ENCODE data around the gene NTMT1.

DNA sequence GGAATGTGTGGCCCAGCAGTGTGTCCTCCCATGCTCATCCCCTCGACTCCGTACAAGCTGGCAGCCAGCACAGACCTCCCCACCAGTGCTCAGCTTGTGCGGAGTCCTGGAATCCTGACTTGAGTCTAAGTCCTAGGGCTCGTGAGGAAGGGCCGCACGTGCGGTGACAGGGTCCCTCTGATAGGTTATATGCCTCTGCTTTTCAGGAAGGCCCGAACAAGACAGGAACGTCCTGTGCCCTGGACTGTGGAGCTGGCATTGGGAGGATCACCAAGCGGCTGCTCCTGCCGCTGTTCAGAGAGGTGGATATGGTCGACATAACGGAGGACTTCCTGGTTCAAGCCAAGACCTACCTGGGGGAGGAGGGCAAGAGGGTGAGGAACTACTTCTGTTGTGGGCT, 7.9 kb downstream of the NTMT1 start:
- TF ChIP-seq CTCF (IDR thresholded peaks at IDR 0.05 in 2 of 3, conservative IDR thresholded peaks at IDR 0.05 in 1 of 3; ENCODE audit: control insufficient read depth in 2 of 3, extremely low read depth in 1 of 3, insufficient read depth in 1 of 3, low read depth in 3 of 3, low read length in 3 of 3) (no peak), POLR2AphosphoS2 (IDR thresholded peaks at IDR 0.05; ENCODE audit: low read depth, low read length) (no peak), ZBTB11 (CRISPR knock-in tag; IDR thresholded peaks at IDR 0.05) (no peak), POLR2A (IDR thresholded peaks at IDR 0.05; ENCODE audit: low read depth, low read length) (no peak), SREBF1 (IDR thresholded peaks at IDR 0.05; ENCODE audit: low read length) (no peak), TCF7 (IDR thresholded peaks at IDR 0.05; ENCODE audit: borderline replicate concordance) (no peak), KAT2A (conservative IDR thresholded peaks at IDR 0.05; ENCODE audit: control insufficient read depth, low read depth, low read length) (no peak)
- TF ChIP-seq, protein P1, sequence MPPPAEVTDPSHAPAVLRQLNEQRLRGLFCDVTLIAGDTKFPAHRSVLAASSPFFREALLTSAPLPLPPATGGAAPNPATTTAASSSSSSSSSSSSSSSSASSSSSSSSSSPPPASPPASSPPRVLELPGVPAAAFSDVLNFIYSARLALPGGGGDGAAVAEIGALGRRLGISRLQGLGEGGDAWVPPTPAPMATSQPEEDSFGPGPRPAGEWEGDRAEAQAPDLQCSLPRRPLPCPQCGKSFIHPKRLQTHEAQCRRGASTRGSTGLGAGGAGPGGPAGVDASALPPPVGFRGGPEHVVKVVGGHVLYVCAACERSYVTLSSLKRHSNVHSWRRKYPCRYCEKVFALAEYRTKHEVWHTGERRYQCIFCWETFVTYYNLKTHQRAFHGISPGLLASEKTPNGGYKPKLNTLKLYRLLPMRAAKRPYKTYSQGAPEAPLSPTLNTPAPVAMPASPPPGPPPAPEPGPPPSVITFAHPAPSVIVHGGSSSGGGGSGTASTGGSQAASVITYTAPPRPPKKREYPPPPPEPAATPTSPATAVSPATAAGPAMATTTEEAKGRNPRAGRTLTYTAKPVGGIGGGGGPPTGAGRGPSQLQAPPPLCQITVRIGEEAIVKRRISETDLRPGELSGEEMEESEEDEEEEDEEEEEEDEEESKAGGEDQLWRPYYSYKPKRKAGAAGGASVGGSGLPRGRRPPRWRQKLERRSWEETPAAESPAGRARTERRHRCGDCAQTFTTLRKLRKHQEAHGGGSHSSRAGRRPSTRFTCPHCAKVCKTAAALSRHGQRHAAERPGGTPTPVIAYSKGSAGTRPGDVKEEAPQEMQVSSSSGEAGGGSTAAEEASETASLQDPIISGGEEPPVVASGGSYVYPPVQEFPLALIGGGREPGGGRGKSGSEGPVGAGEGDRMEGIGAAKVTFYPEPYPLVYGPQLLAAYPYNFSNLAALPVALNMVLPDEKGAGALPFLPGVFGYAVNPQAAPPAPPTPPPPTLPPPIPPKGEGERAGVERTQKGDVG (CRISPR knock-in tag; IDR thresholded peaks at IDR 0.05): no peak
- TF ChIP-seq, protein P2, sequence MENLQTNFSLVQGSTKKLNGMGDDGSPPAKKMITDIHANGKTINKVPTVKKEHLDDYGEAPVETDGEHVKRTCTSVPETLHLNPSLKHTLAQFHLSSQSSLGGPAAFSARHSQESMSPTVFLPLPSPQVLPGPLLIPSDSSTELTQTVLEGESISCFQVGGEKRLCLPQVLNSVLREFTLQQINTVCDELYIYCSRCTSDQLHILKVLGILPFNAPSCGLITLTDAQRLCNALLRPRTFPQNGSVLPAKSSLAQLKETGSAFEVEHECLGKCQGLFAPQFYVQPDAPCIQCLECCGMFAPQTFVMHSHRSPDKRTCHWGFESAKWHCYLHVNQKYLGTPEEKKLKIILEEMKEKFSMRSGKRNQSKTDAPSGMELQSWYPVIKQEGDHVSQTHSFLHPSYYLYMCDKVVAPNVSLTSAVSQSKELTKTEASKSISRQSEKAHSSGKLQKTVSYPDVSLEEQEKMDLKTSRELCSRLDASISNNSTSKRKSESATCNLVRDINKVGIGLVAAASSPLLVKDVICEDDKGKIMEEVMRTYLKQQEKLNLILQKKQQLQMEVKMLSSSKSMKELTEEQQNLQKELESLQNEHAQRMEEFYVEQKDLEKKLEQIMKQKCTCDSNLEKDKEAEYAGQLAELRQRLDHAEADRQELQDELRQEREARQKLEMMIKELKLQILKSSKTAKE (IDR thresholded peaks at IDR 0.05; ENCODE audit: low read depth, poor library complexity, severe bottlenecking): no peak

All from GM12878 (cell line).